ENCODE data around the gene BSCL2. TPM values are rescaled to one million over a fixed set of nuclear protein-coding genes. Genes with fewer than 3 reads are reported as not detected.

The BSCL2 gene
- total and polyA plus RNA-seq, 4 donors: 30.7 to 190 (median 93.0) TPM

- 14 to 19% methylated on average over 11 of the region's 11 CpGs for WGBS, 2 donors
- TF ChIP-seq, protein P1, sequence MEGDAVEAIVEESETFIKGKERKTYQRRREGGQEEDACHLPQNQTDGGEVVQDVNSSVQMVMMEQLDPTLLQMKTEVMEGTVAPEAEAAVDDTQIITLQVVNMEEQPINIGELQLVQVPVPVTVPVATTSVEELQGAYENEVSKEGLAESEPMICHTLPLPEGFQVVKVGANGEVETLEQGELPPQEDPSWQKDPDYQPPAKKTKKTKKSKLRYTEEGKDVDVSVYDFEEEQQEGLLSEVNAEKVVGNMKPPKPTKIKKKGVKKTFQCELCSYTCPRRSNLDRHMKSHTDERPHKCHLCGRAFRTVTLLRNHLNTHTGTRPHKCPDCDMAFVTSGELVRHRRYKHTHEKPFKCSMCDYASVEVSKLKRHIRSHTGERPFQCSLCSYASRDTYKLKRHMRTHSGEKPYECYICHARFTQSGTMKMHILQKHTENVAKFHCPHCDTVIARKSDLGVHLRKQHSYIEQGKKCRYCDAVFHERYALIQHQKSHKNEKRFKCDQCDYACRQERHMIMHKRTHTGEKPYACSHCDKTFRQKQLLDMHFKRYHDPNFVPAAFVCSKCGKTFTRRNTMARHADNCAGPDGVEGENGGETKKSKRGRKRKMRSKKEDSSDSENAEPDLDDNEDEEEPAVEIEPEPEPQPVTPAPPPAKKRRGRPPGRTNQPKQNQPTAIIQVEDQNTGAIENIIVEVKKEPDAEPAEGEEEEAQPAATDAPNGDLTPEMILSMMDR (IDR thresholded peaks at IDR 0.05; ENCODE audit: control extremely low read depth, extremely low read depth): no peak
- DNase-seq (no peak), ATAC-seq (ENCODE audit: insufficient read depth, low FRiP score) (no peak)
- no peaks in the 10 kb centered on the region for H3K9me3 ChIP-seq (ENCODE audit: control insufficient read depth in 4 of 4, insufficient read depth in 3 of 4, low read length in 3 of 4)
- H3K4me1 ChIP-seq (ENCODE audit: control insufficient read depth in 5 of 5, insufficient read depth in 5 of 5, low read length in 5 of 5): peaks cover 0 to 14% (median 6%) of the 10 kb centered on the region in 5 donors
- peak overlapping the region; percentile 81 for H3K4me3 ChIP-seq
- peaks cover 0 to 24% (median 18%) of the 10 kb centered on the region in 4 donors for H3K36me3 ChIP-seq (ENCODE audit: control insufficient read depth in 4 of 4, insufficient read depth in 4 of 4, low read length in 4 of 4)
- peak overlapping the region; percentile 80 to 89 for H3K9ac ChIP-seq (ENCODE audit: insufficient read depth in 1 of 2, low read length in 2 of 2)
- no peaks in the 10 kb centered on the region for H3K27me3 ChIP-seq (ENCODE audit: control insufficient read depth in 3 of 3, insufficient read depth in 3 of 3, low read length in 2 of 3)
- peak overlapping the region; percentile 92 for H3K27ac ChIP-seq (ENCODE audit: low read depth in 1 of 2, low read length in 1 of 2)
Measured at GRCh38 chr11:62645671-62645945, 61.6 kb downstream of the BSCL2 start.

DNA sequence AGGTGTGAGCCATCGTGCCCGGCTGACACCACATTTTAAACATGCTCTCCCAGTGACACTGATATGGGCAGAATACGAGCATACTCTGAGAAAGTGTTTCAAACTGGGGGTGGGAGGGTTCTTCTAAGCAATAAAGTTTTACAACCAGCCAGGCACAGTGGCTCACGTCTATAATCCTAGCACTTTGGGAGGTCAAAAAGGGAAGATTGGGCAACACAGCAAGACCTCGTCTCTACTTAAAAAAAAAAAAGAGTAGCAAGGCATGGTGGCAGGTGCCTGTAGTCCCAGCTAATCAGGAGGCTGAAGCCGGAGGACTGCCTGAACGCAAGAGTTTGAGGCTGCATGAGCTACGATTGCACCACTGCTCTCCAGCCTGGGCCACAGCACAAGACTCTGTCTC lies 63.0 kb downstream of the BSCL2 start:
- ATAC-seq (ENCODE audit: insufficient read depth, low FRiP score): no peak

More for the DNA sequence above, 63.0 kb downstream of the BSCL2 start:
- H3K4me1 ChIP-seq (ENCODE audit: control insufficient read depth in 5 of 5, insufficient read depth in 5 of 5, low read length in 5 of 5): peaks cover 0 to 14% (median 6%) of the 10 kb centered on the region in 5 donors
- DNase-seq: no peak
- no peak overlapping the region for H3K9ac ChIP-seq (ENCODE audit: insufficient read depth in 1 of 2, low read length in 2 of 2)
- peaks cover 0 to 23% (median 17%) of the 10 kb centered on the region in 4 donors for H3K36me3 ChIP-seq (ENCODE audit: control insufficient read depth in 4 of 4, insufficient read depth in 4 of 4, low read length in 4 of 4)
- H3K4me3 ChIP-seq: no peak overlapping the region
- H3K27me3 ChIP-seq (ENCODE audit: control insufficient read depth in 3 of 3, insufficient read depth in 3 of 3, low read length in 2 of 3): no peaks in the 10 kb centered on the region
- WGBS, 2 donors: 78 to 85% methylated on average over 8 of the region's 8 CpGs
- no peaks in the 10 kb centered on the region for H3K9me3 ChIP-seq (ENCODE audit: control insufficient read depth in 4 of 4, insufficient read depth in 3 of 4, low read length in 3 of 4)
- no peak overlapping the region for H3K27ac ChIP-seq (ENCODE audit: low read depth in 1 of 2, low read length in 1 of 2)
- TF ChIP-seq, protein P1 (IDR thresholded peaks at IDR 0.05; ENCODE audit: control extremely low read depth, extremely low read depth): no peak

Small RNA genes lying within 50 kb of the gene (small RNA-seq; reads per million reads assigned to genes)
- gene SNORA57 (ENCODE audit: low replicate concordance): not detected

Other genes starting within 250 kb of the BSCL2 start
- 100 to 1,000 TPM; 396 to 707 TPM for gene AHNAK, start 160.6 kb downstream of the BSCL2 start, total RNA-seq
- gene AHNAK, start 160.6 kb downstream of the BSCL2 start, polyA plus RNA-seq: 10 to 100 TPM; 66.5 to 79.9 TPM
- gene EEF1G, start 133.5 kb downstream of the BSCL2 start, total RNA-seq: 1,000 to 10,000 TPM in 1 of 2 donors, 100 to 1,000 TPM in 1; 941 to 1,160 TPM
- gene EEF1G, start 133.5 kb downstream of the BSCL2 start, polyA plus RNA-seq: 1,000 to 10,000 TPM; 1,043 to 1,130 TPM
- 10 to 100 TPM; 10.8 to 19.4 TPM for gene TUT1, start 115.9 kb downstream of the BSCL2 start, total RNA-seq
- gene TUT1, start 115.9 kb downstream of the BSCL2 start, polyA plus RNA-seq: 10 to 100 TPM; 15.2 to 21.9 TPM
- 10 to 100 TPM; 53.7 to 74.4 TPM for gene MTA2, start 105.6 kb downstream of the BSCL2 start, total RNA-seq
- gene MTA2, start 105.6 kb downstream of the BSCL2 start, polyA plus RNA-seq: 10 to 100 TPM; 57.0 to 62.2 TPM
- 10 to 100 TPM; 29.1 to 95.4 TPM for gene EML3, start 94.6 kb downstream of the BSCL2 start, total RNA-seq
- 10 to 100 TPM; 59.5 to 66.4 TPM for gene EML3, start 94.6 kb downstream of the BSCL2 start, polyA plus RNA-seq
- gene ROM1, start 94.2 kb downstream of the BSCL2 start, total RNA-seq: 1 to 10 TPM; 3.5 to 9.6 TPM
- gene ROM1, start 94.2 kb downstream of the BSCL2 start, polyA plus RNA-seq: 10 to 100 TPM in 1 of 2 donors, 1 to 10 TPM in 1; 9.3 to 17.9 TPM
- 10 to 100 TPM; 14.6 to 48.7 TPM for gene B3GAT3, start 85.4 kb downstream of the BSCL2 start, total RNA-seq
- gene B3GAT3, start 85.4 kb downstream of the BSCL2 start, polyA plus RNA-seq: 10 to 100 TPM; 50.3 to 58.0 TPM
- 100 to 1,000 TPM; 181 to 266 TPM for gene GANAB, start 60.8 kb downstream of the BSCL2 start, total RNA-seq
- gene GANAB, start 60.8 kb downstream of the BSCL2 start, polyA plus RNA-seq: 100 to 1,000 TPM; 104 to 155 TPM
- gene INTS5, start 54.1 kb downstream of the BSCL2 start, total RNA-seq: 10 to 100 TPM; 15.5 to 22.7 TPM
- gene INTS5, start 54.1 kb downstream of the BSCL2 start, polyA plus RNA-seq: 10 to 100 TPM in 1 of 2 donors, 1 to 10 TPM in 1; 8.5 to 17.4 TPM
- gene C11orf98, start 42.2 kb downstream of the BSCL2 start, total RNA-seq: 10 to 100 TPM; 19.0 to 54.0 TPM
- 100 to 1,000 TPM; 135 to 140 TPM for gene C11orf98, start 42.2 kb downstream of the BSCL2 start, polyA plus RNA-seq
- gene CSKMT, start 42.1 kb downstream of the BSCL2 start, total RNA-seq: 10 to 100 TPM in 1 of 2 donors, 1 to 10 TPM in 1; 5.3 to 19.8 TPM
- gene CSKMT, start 42.1 kb downstream of the BSCL2 start, polyA plus RNA-seq: 10 to 100 TPM; 11.0 to 37.1 TPM
- gene UQCC3, start 35.8 kb downstream of the BSCL2 start, total RNA-seq: 10 to 100 TPM in 1 of 2 donors, 1 to 10 TPM in 1; 8.6 to 10.4 TPM
- gene UQCC3, start 35.8 kb downstream of the BSCL2 start, polyA plus RNA-seq: 10 to 100 TPM in 1 of 2 donors, 1 to 10 TPM in 1; 8.7 to 20.1 TPM
- 1 to 10 TPM; 4.4 to 8.9 TPM for gene LBHD1, start 35.2 kb downstream of the BSCL2 start, total RNA-seq
- gene LBHD1, start 35.2 kb downstream of the BSCL2 start, polyA plus RNA-seq: 1 to 10 TPM; 4.4 to 5.7 TPM
- gene UBXN1, start 28.4 kb downstream of the BSCL2 start, total RNA-seq: 10 to 100 TPM; 54.8 to 80.2 TPM
- 100 to 1,000 TPM; 149 to 168 TPM for gene UBXN1, start 28.4 kb downstream of the BSCL2 start, polyA plus RNA-seq
- gene LRRN4CL, start 17.9 kb downstream of the BSCL2 start, total RNA-seq: 1 to 10 TPM in 1 of 2 donors, under 1 TPM in 1; 0.57 to 2.6 TPM
- 1 to 10 TPM in 1 of 2 donors, under 1 TPM in 1; 0.46 to 1.9 TPM for gene LRRN4CL, start 17.9 kb downstream of the BSCL2 start, polyA plus RNA-seq
- under 1 TPM in 1 of 2 donors, not detected in 1; 0.40 TPM for gene GNG3, start 252 bp upstream of the BSCL2 start, total RNA-seq
- under 1 TPM; 0.05 to 0.26 TPM for gene GNG3, start 252 bp upstream of the BSCL2 start, polyA plus RNA-seq
- gene HNRNPUL2, start 20.0 kb upstream of the BSCL2 start, total RNA-seq: 10 to 100 TPM; 41.4 to 53.1 TPM
- 10 to 100 TPM; 25.6 to 29.5 TPM for gene HNRNPUL2, start 20.0 kb upstream of the BSCL2 start, polyA plus RNA-seq
- gene TTC9C, start 21.1 kb upstream of the BSCL2 start, total RNA-seq: 10 to 100 TPM; 27.7 to 33.8 TPM
- gene TTC9C, start 21.1 kb upstream of the BSCL2 start, polyA plus RNA-seq: 10 to 100 TPM; 22.6 to 55.5 TPM
- gene ZBTB3, start 46.7 kb upstream of the BSCL2 start, total RNA-seq: 10 to 100 TPM in 1 of 2 donors, 1 to 10 TPM in 1; 8.9 to 12.9 TPM
- gene ZBTB3, start 46.7 kb upstream of the BSCL2 start, polyA plus RNA-seq: 1 to 10 TPM; 2.1 to 5.8 TPM
- 10 to 100 TPM; 52.0 to 72.9 TPM for gene POLR2G, start 54.2 kb upstream of the BSCL2 start, total RNA-seq
- 100 to 1,000 TPM; 141 to 148 TPM for gene POLR2G, start 54.2 kb upstream of the BSCL2 start, polyA plus RNA-seq
- 10 to 100 TPM; 22.6 to 27.8 TPM for gene TAF6L, start 64.0 kb upstream of the BSCL2 start, total RNA-seq
- 10 to 100 TPM; 18.7 to 32.7 TPM for gene TAF6L, start 64.0 kb upstream of the BSCL2 start, polyA plus RNA-seq
- gene TMEM179B, start 80.0 kb upstream of the BSCL2 start, total RNA-seq: 10 to 100 TPM; 40.0 to 61.0 TPM
- 10 to 100 TPM; 68.8 to 87.6 TPM for gene TMEM179B, start 80.0 kb upstream of the BSCL2 start, polyA plus RNA-seq
- 10 to 100 TPM in 1 of 2 donors, 1 to 10 TPM in 1; 9.7 to 15.6 TPM for gene TMEM223, start 84.6 kb upstream of the BSCL2 start, total RNA-seq
- 10 to 100 TPM; 21.9 to 38.6 TPM for gene TMEM223, start 84.6 kb upstream of the BSCL2 start, polyA plus RNA-seq
- 10 to 100 TPM; 62.6 to 89.4 TPM for gene NXF1, start 98.0 kb upstream of the BSCL2 start, total RNA-seq
- gene NXF1, start 98.0 kb upstream of the BSCL2 start, polyA plus RNA-seq: 10 to 100 TPM; 68.4 to 82.5 TPM
- gene STX5, start 124.6 kb upstream of the BSCL2 start, total RNA-seq: 10 to 100 TPM; 38.7 to 47.6 TPM
- gene STX5, start 124.6 kb upstream of the BSCL2 start, polyA plus RNA-seq: 10 to 100 TPM; 19.8 to 36.6 TPM
- not detected for gene TEX54, start 125.4 kb upstream of the BSCL2 start, total RNA-seq
- not detected for gene TEX54, start 125.4 kb upstream of the BSCL2 start, polyA plus RNA-seq
- gene WDR74, start 132.2 kb upstream of the BSCL2 start, total RNA-seq: 10 to 100 TPM; 26.2 to 41.4 TPM
- gene WDR74, start 132.2 kb upstream of the BSCL2 start, polyA plus RNA-seq: 10 to 100 TPM; 42.5 to 64.1 TPM
- 100 to 1,000 TPM; 151 to 249 TPM for gene SLC3A2, start 173.5 kb upstream of the BSCL2 start, total RNA-seq
- 100 to 1,000 TPM; 173 to 265 TPM for gene SLC3A2, start 173.5 kb upstream of the BSCL2 start, polyA plus RNA-seq
- gene CHRM1, start 213.9 kb upstream of the BSCL2 start, total RNA-seq: 1 to 10 TPM; 1.1 to 1.5 TPM
- 1 to 10 TPM in 1 of 2 donors, under 1 TPM in 1; 0.38 to 1.3 TPM for gene CHRM1, start 213.9 kb upstream of the BSCL2 start, polyA plus RNA-seq